GM12891 (cell line): ENCODE measurements around the gene FBXO48.

Source experiments
- POLR2A ChIP-seq: IDR thresholded peaks from 2 replicates; pipeline ENCODE4 v1.6.1; 2011; ENCODE audit warnings: low read depth, low read length, control low read depth
- POLR2AphosphoS5 ChIP-seq: IDR thresholded peaks from 2 replicates; pipeline ENCODE4 v1.6.1; 2011; ENCODE audit warnings: low read depth, low read length, control low read depth
- SPI1 ChIP-seq: IDR thresholded peaks from 2 replicates; pipeline ENCODE4 v1.6.1; 2011; ENCODE audit warnings: low read depth, low read length, control low read depth
- TAF1 ChIP-seq: IDR thresholded peaks from 2 replicates; pipeline ENCODE4 v1.6.1; 2011; ENCODE audit warnings: low read depth, low read length, control low read depth

GRCh38 chr2:68448671-68449653, 18.1 kb downstream of the FBXO48 start:
- TF ChIP-seq TAF1 (no peak), POLR2A (no peak), POLR2AphosphoS5 (no peak), SPI1 (no peak)
